ENCODE measurements around the gene FAM107B.

GRCh38 chr10:14499601-14499904 is 275.1 kb downstream of the FAM107B start:
- TF ChIP-seq FOXO4 (CRISPR knock-in tag; conservative IDR thresholded peaks at IDR 0.05) (no peak), FOSL1 (CRISPR knock-in tag; IDR thresholded peaks at IDR 0.05; ENCODE audit: borderline replicate concordance) (no peak), GMEB1 (CRISPR knock-in tag; IDR thresholded peaks at IDR 0.05; ENCODE audit: borderline replicate concordance) (no peak)
